Fibroblast of lung (primary cell): Measurements from ENCODE around the gene OR6S1.
"Not testable (repeated sequence)": the region's sequence is repeated elsewhere in the genome, so short reads cannot be mapped to it uniquely, and the experiment has no call there.

Experiments
- EZH2 ChIP-seq: IDR thresholded peaks from 2 replicates; pipeline ENCODE4 v1.5.1; 2012; ENCODE audit warnings: low read length, control low read depth, mild to moderate bottlenecking; ENCODE audit errors: missing control alignments
- TF ChIP-seq, protein P1 (sequence below), 2 donors: IDR thresholded peaks in 1 of 2; conservative IDR thresholded peaks in 1 of 2; 1 replicate in 1 of 2; 2 replicates in 1 of 2; pipeline ENCODE4 v1.5.1; 2011 to 2012; ENCODE audit warnings: low read length in 2 of 2, control low read depth in 1 of 2, inconsistent platforms in 1 of 2, low read depth in 1 of 2, mild to moderate bottlenecking in 1 of 2

- TF ChIP-seq, protein P1, sequence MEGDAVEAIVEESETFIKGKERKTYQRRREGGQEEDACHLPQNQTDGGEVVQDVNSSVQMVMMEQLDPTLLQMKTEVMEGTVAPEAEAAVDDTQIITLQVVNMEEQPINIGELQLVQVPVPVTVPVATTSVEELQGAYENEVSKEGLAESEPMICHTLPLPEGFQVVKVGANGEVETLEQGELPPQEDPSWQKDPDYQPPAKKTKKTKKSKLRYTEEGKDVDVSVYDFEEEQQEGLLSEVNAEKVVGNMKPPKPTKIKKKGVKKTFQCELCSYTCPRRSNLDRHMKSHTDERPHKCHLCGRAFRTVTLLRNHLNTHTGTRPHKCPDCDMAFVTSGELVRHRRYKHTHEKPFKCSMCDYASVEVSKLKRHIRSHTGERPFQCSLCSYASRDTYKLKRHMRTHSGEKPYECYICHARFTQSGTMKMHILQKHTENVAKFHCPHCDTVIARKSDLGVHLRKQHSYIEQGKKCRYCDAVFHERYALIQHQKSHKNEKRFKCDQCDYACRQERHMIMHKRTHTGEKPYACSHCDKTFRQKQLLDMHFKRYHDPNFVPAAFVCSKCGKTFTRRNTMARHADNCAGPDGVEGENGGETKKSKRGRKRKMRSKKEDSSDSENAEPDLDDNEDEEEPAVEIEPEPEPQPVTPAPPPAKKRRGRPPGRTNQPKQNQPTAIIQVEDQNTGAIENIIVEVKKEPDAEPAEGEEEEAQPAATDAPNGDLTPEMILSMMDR (conservative IDR thresholded peaks at IDR 0.05 in 1 of 2, IDR thresholded peaks at IDR 0.05 in 1 of 2; ENCODE audit: low read depth in 1 of 2, low read length in 2 of 2), result not testable (repeated sequence)
- TF ChIP-seq EZH2, result not testable (repeated sequence)
Observed at GRCh38 chr14:20619688-20620087, 21.8 kb downstream of the OR6S1 start.
